H1 (cell line): Measurements from ENCODE around the gene RAPGEF5. TPM values are rescaled to one million over a fixed set of nuclear protein-coding genes. Genes with fewer than 3 reads are reported as not detected.

Source experiments
- CTCF ChIA-PET: fragments of 300-600 bp; sonication (Branson Sonifier 250); formaldehyde crosslinking; loops from one replicate; lab custom pipeline; 2021; ENCODE audit not compliant: partially characterized antibody; lab: Charles Lee
- POLR2A ChIA-PET: fragments of 300-600 bp; sonication (Branson Sonifier 250); formaldehyde crosslinking; loops from one replicate; lab custom pipeline; 2021; ENCODE audit warnings: inconsistent platforms; ENCODE audit not compliant: partially characterized antibody; lab: Charles Lee
- DNase-seq, 2 experiments: peaks; one replicate each; pipeline versions ENCODE4 v3.0.0 to v3.0.0-alpha.2; 2010 to 2022; ENCODE audit warnings: low spot score in 2 of 2, low read depth in 1 of 2, mixed read lengths in 1 of 2
- FAIRE-seq: peaks from 2 replicates; lab custom pipeline; 2011; peaks lifted over from hg19 to GRCh38; lab: Jason Lieb, UNC
- H2AFZ ChIP-seq: 2 replicates; pipeline ENCODE4 v1.8.1; 2012; ENCODE audit warnings: low read length, inconsistent platforms
- H2AK5ac ChIP-seq: 2 replicates; pipeline ENCODE4 v1.6.1; 2013; ENCODE audit warnings: low read depth, low read length
- H2BK120ac ChIP-seq: replicated peaks from 2 replicates; pipeline ENCODE3; 2013; ENCODE audit warnings: low read depth, low read length, inconsistent platforms
- H2BK12ac ChIP-seq: 2 replicates; pipeline ENCODE4 v1.6.1; 2013; ENCODE audit warnings: low read depth, low read length
- H2BK15ac ChIP-seq: 2 replicates; pipeline ENCODE4 v1.6.1; 2013; ENCODE audit warnings: low read length
- H2BK20ac ChIP-seq: 2 replicates; pipeline ENCODE4 v1.6.1; 2013; ENCODE audit warnings: low read length
- H2BK5ac ChIP-seq: 2 replicates; pipeline ENCODE4 v1.6.1; 2013; ENCODE audit warnings: low read depth, low read length
- H3K14ac ChIP-seq: 2 replicates; pipeline ENCODE4 v1.6.1; 2013; ENCODE audit warnings: inconsistent platforms; ENCODE audit not compliant: insufficient read length
- H3K18ac ChIP-seq: 2 replicates; pipeline ENCODE4 v1.6.1; 2013; ENCODE audit warnings: low read length; ENCODE audit errors: extremely low read depth
- H3K23ac ChIP-seq: 2 replicates; pipeline ENCODE4 v1.6.1; 2013; ENCODE audit warnings: inconsistent platforms; ENCODE audit not compliant: insufficient read length
- H3K23me2 ChIP-seq: 2 replicates; pipeline ENCODE4 v1.6.1; 2013; ENCODE audit warnings: low read depth, low read length
- H3K27ac ChIP-seq: 2 replicates; pipeline ENCODE4 v1.6.1; 2011; ENCODE audit warnings: low read depth, low read length, inconsistent platforms
- H3K27me3 ChIP-seq, 4 experiments: replicated peaks in 1 of 4; 1 replicate in 1 of 4; 2 replicates in 3 of 4; pipeline versions ENCODE4 v1.6.1 to v1.8.1; 2011 to 2013; ENCODE audit warnings: low read length in 3 of 4, mild to moderate bottlenecking in 3 of 4, inconsistent platforms in 2 of 4, mixed read lengths in 2 of 4, moderate library complexity in 1 of 4; ENCODE audit not compliant: control insufficient read depth in 3 of 4, insufficient read depth in 3 of 4; ENCODE audit errors: extremely low read depth in 1 of 4
- H3K36me3 ChIP-seq, 4 experiments: 2 replicates each; pipeline versions ENCODE4 v1.6.1 to v1.8.1; 2011 to 2013; ENCODE audit warnings: mild to moderate bottlenecking in 4 of 4, low read length in 3 of 4, moderate library complexity in 2 of 4, control low read depth in 1 of 4, inconsistent platforms in 1 of 4; ENCODE audit not compliant: insufficient read depth in 4 of 4, control insufficient read depth in 2 of 4
- H3K4ac ChIP-seq: replicated peaks from 2 replicates; pipeline ENCODE3; 2013; ENCODE audit warnings: low read length, low read depth, mixed read lengths, inconsistent platforms; ENCODE audit not compliant: insufficient read length
- H3K4me1 ChIP-seq, 4 experiments: replicated peaks in 1 of 4; 1 replicate in 1 of 4; 2 replicates in 3 of 4; pipeline versions ENCODE4 v1.6.1 to v1.8.1; 2011 to 2013; ENCODE audit warnings: low read length in 3 of 4, inconsistent platforms in 2 of 4, mixed read lengths in 1 of 4; ENCODE audit not compliant: insufficient read depth in 4 of 4, control insufficient read depth in 3 of 4
- H3K4me2 ChIP-seq, 2 experiments: 2 replicates each; pipeline versions ENCODE4 v1.6.1 to v1.8.1; 2011 to 2013; ENCODE audit warnings: low read depth in 2 of 2, low read length in 2 of 2, control low read depth in 1 of 2, inconsistent platforms in 1 of 2, mild to moderate bottlenecking in 1 of 2; ENCODE audit not compliant: insufficient read depth in 1 of 2
- H3K4me3 ChIP-seq, 4 experiments: fragments of 200-600, 300-600 bp in 1 of 4; sonication (generic), shearing (Covaris generic), sonication (Bioruptor Twin) in 1 of 4; 2 replicates each; pipeline versions ENCODE4 v1.5.1 to v1.8.1; 2011 to 2016; ENCODE audit warnings: low read length in 4 of 4, low read depth in 3 of 4, control low read depth in 2 of 4, inconsistent platforms in 2 of 4, mild to moderate bottlenecking in 2 of 4, mixed read lengths in 1 of 4, moderate library complexity in 1 of 4; ENCODE audit not compliant: insufficient read depth in 2 of 4; ENCODE audit errors: extremely low read depth in 1 of 4
- H3K56ac ChIP-seq: replicated peaks from 2 replicates; pipeline ENCODE3; 2013; ENCODE audit warnings: low read depth, mild to moderate bottlenecking, mixed read lengths, low read length, inconsistent platforms; ENCODE audit not compliant: insufficient read length
- H3K79me1 ChIP-seq: 2 replicates; pipeline ENCODE4 v1.6.1; 2013; ENCODE audit warnings: low read depth, low read length, control low read depth
- H3K79me2 ChIP-seq, 2 experiments: 2 replicates each; pipeline versions ENCODE4 v1.6.1 to v1.8.1; 2012 to 2013; ENCODE audit warnings: low read length in 2 of 2, mild to moderate bottlenecking in 2 of 2, inconsistent platforms in 1 of 2; ENCODE audit not compliant: insufficient read depth in 2 of 2, control insufficient read depth in 1 of 2
- H3K9ac ChIP-seq, 4 experiments: replicated peaks in 1 of 4; 1 replicate in 1 of 4; 2 replicates in 3 of 4; pipeline versions ENCODE4 v1.6.1 to v1.8.1; 2011 to 2013; ENCODE audit warnings: low read depth in 3 of 4, low read length in 3 of 4, control low read depth in 2 of 4, mild to moderate bottlenecking in 2 of 4, moderate library complexity in 2 of 4, inconsistent platforms in 1 of 4; ENCODE audit errors: extremely low read depth in 1 of 4
- H3K9me3 ChIP-seq, 2 experiments: 2 replicates each; pipeline versions ENCODE4 v1.6.1 to v1.8.1; 2012 to 2013; ENCODE audit warnings: mild to moderate bottlenecking in 2 of 2, moderate library complexity in 2 of 2, control low read depth in 1 of 2, inconsistent platforms in 1 of 2, low read depth in 1 of 2, low read length in 1 of 2, mixed read lengths in 1 of 2; ENCODE audit not compliant: insufficient read depth in 2 of 2
- H4K20me1 ChIP-seq, 2 experiments: replicated peaks in 1 of 2; 2 replicates each; pipeline versions ENCODE3 to v1.8.1; 2011 to 2013; ENCODE audit warnings: inconsistent platforms in 2 of 2, low read length in 2 of 2, mild to moderate bottlenecking in 1 of 2; ENCODE audit not compliant: insufficient read depth in 2 of 2, control insufficient read depth in 1 of 2
- H4K5ac ChIP-seq: 2 replicates; pipeline ENCODE4 v1.6.1; 2013; ENCODE audit warnings: low read length, low read depth, mixed read lengths, inconsistent platforms; ENCODE audit not compliant: insufficient read length
- H4K8ac ChIP-seq: 2 replicates; pipeline ENCODE4 v1.8.0; 2013; ENCODE audit warnings: mild to moderate bottlenecking, moderate library complexity, low read length, inconsistent platforms; ENCODE audit not compliant: insufficient read depth; ENCODE audit errors: extremely low read depth
- H4K91ac ChIP-seq: replicated peaks from 2 replicates; pipeline ENCODE3; 2013; ENCODE audit warnings: low read length, mixed read lengths, inconsistent platforms; ENCODE audit not compliant: insufficient read length
- GABPA ChIP-seq: IDR thresholded peaks from 2 replicates; pipeline ENCODE4 v1.6.1; 2011; ENCODE audit warnings: mild to moderate bottlenecking, low read length, moderate library complexity, borderline replicate concordance; ENCODE audit not compliant: insufficient read depth
- KDM4A ChIP-seq: IDR thresholded peaks from one replicate; pipeline ENCODE4 v1.7.1; 2012; ENCODE audit warnings: low read depth, mild to moderate bottlenecking, moderate library complexity, low read length, inconsistent platforms; ENCODE audit not compliant: severe bottlenecking
- PHF8 ChIP-seq: fragments of 200-600 bp; sonication (generic); conservative IDR thresholded peaks from 2 replicates; pipeline ENCODE4 v1.7.1; 2012; ENCODE audit warnings: low read depth, mild to moderate bottlenecking, inconsistent platforms, low read length, moderate library complexity
- RBBP5 ChIP-seq: IDR thresholded peaks from 2 replicates; pipeline ENCODE4 v1.7.1; 2012; ENCODE audit warnings: low read depth, mild to moderate bottlenecking, inconsistent platforms, low read length, moderate library complexity, borderline replicate concordance
- SIX5 ChIP-seq: IDR thresholded peaks from 2 replicates; pipeline ENCODE4 v1.6.1; 2011; ENCODE audit warnings: mild to moderate bottlenecking, low read depth, low read length
- YY1 ChIP-seq: IDR thresholded peaks from 2 replicates; pipeline ENCODE4 v1.6.1; 2011; ENCODE audit warnings: low read depth, mild to moderate bottlenecking, low read length
- WGBS, 2 experiments: shearing (Covaris generic) in 1 of 2; methylation state at CpG; one replicate each; pipeline versions ENCODE4 v1.1.6 to v1.1.7; 2013 to 2015; ENCODE audit warnings: low lambda C conversion rate in 2 of 2, mixed read lengths in 2 of 2, inconsistent platforms in 1 of 2, low coverage in 1 of 2, missing lambda C conversion rate in 1 of 2; ENCODE audit not compliant: insufficient replicate concordance in 2 of 2, insufficient coverage in 1 of 2, insufficient read length in 1 of 2; ENCODE audit errors: extremely low coverage in 1 of 2, missing lambda C conversion rate in 1 of 2; 5-methylcytosine and 5-hydroxymethylcytosine counted together
- polyA plus RNA-seq, 7 experiments: library from polyadenylated mRNA; depleted of rRNA in 3 of 7; stranded (reverse) in 5 of 7; unstranded in 2 of 7; fragments of >200 nt in 5 of 7; fragments of 200-250 nt in 2 of 7; gene quantifications; 1 replicate in 5 of 7; 2 replicates in 1 of 7; 4 replicates in 1 of 7; pipeline versions ENCODE4 v1.2.1 to v1.2.3, GENCODE V29; 2011 to 2013; ENCODE audit warnings: missing spikeins in 2 of 7, mixed read lengths in 2 of 7
- total RNA-seq: library from RNA; stranded (reverse); fragmentation: NEBNext Ultra II Directional; extraction: Animal tissue kit (Norgen Biotek cat#: 25700); gene quantifications from 2 replicates; pipeline ENCODE4 v1.2.1, GENCODE V29; 2021

The RAPGEF5 gene
- total and polyA plus RNA-seq, 2 of the 8 experiments (the other 6 are each of a cell fraction or from before 2014, with no cell fraction given): 4.4 to 22.9 TPM

GRCh38 chr7:22292531-22292930, 64.4 kb downstream of the RAPGEF5 start:
- WGBS, 2 experiments: 88% methylated on average over 3 of the region's 3 CpGs; no CpG with 5 or more reads in 1 of the 2 experiments
- H2BK120ac ChIP-seq: no peak overlapping the region
- H4K91ac ChIP-seq: no peak overlapping the region
- no peak overlapping the region for H2AK5ac ChIP-seq
- no peak overlapping the region for H3K56ac ChIP-seq
- no peak overlapping the region for H3K4me2 ChIP-seq
- H3K23me2 ChIP-seq: no peaks in the 10 kb centered on the region
- no peaks in the 10 kb centered on the region for H3K79me1 ChIP-seq
- no peak overlapping the region for H3K4ac ChIP-seq
- H3K79me2 ChIP-seq: no peaks in the 10 kb centered on the region
- POLR2A ChIA-PET: no interaction called here
- no peak overlapping the region for H3K27ac ChIP-seq
- H3K18ac ChIP-seq: no peak overlapping the region
- H2BK5ac ChIP-seq: no peak overlapping the region
- H2BK12ac ChIP-seq: no peak overlapping the region
- H3K9me3 ChIP-seq: no peaks in the 10 kb centered on the region
- H4K5ac ChIP-seq: no peak overlapping the region
- no peak overlapping the region for H2BK20ac ChIP-seq
- H4K8ac ChIP-seq: no peak overlapping the region
- H3K23ac ChIP-seq: no peak overlapping the region
- peaks cover 0 to 18% (median 8%) of the 10 kb centered on the region in 4 experiments; a peak in 5 of 8 replicates for H3K36me3 ChIP-seq
- no peak for TF ChIP-seq YY1
- TF ChIP-seq PHF8: no peak
- TF ChIP-seq SIX5: no peak
- TF ChIP-seq RBBP5: no peak
- no peak for TF ChIP-seq GABPA
- no peak for TF ChIP-seq KDM4A
- DNase-seq: no peak
- H3K9ac ChIP-seq: no peak overlapping the region
- CTCF ChIA-PET: interaction anchor here (0.6 to 2.6 kb wide), 7 partner anchors 11 to 183 kb away, joined by 3 to 25 read pairs (median 3); no protein-coding TSS in a partner anchor
- H2AFZ ChIP-seq: no peak overlapping the region
- no peak overlapping the region for H3K14ac ChIP-seq
- no peaks in the 10 kb centered on the region for H3K4me1 ChIP-seq
- H3K27me3 ChIP-seq: no peaks in the 10 kb centered on the region
- no peak overlapping the region for H3K4me3 ChIP-seq
- H2BK15ac ChIP-seq: no peak overlapping the region
- no peak for FAIRE-seq
- H4K20me1 ChIP-seq: no peaks in the 10 kb centered on the region
